Measurements from ENCODE around the gene PIGBOS1. TPM values are rescaled to one million over a fixed set of nuclear protein-coding genes. Genes with fewer than 3 reads are reported as not detected.
A peak's percentile ranks its signal among the peaks of the same experiment; 100 is the strongest.

PIGBOS1 gene
- total and polyA plus RNA-seq, 9 of the 15 experiments (the other 6 are each of a cell fraction or from before 2014, with no cell fraction given), result 25.2 to 76.2 (median 46.0) TPM

DNA sequence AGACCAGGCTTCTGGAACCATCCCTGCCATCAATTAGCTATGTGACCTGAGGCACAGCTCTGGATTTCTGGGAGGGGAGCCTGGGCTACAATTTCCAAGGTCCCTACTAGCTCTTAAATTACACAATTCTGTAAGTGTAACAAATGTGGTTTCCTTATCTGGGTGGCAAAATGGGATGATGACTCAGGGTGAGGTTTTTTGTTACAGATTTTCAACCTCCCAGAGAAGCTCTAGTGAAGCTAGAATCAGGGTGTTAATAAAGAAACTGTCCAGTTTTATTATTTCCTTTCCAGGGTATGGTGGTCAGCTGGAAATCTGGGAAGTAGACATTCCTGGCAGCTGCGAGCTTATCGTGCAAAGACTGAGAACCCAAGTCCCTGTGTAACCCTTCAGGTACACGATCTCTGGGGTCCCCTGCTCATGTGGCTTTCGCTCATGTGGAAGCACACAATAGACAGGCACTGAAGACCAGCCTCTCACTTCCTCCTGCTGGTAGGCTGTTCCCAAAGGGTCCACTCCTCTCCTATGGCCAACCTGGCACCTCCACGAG is 36.6 kb downstream of the PIGBOS1 start (continued):
- TF ChIP-seq, protein P1, sequence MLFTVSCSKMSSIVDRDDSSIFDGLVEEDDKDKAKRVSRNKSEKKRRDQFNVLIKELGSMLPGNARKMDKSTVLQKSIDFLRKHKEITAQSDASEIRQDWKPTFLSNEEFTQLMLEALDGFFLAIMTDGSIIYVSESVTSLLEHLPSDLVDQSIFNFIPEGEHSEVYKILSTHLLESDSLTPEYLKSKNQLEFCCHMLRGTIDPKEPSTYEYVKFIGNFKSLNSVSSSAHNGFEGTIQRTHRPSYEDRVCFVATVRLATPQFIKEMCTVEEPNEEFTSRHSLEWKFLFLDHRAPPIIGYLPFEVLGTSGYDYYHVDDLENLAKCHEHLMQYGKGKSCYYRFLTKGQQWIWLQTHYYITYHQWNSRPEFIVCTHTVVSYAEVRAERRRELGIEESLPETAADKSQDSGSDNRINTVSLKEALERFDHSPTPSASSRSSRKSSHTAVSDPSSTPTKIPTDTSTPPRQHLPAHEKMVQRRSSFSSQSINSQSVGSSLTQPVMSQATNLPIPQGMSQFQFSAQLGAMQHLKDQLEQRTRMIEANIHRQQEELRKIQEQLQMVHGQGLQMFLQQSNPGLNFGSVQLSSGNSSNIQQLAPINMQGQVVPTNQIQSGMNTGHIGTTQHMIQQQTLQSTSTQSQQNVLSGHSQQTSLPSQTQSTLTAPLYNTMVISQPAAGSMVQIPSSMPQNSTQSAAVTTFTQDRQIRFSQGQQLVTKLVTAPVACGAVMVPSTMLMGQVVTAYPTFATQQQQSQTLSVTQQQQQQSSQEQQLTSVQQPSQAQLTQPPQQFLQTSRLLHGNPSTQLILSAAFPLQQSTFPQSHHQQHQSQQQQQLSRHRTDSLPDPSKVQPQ (CRISPR knock-in tag; IDR thresholded peaks at IDR 0.05; ENCODE audit: borderline replicate concordance), result no peak
- TF ChIP-seq PTRF (tag; IDR thresholded peaks at IDR 0.05), result no peak
- TF ChIP-seq PCBP2 (IDR thresholded peaks at IDR 0.05; ENCODE audit: low read depth, low read length, poor library complexity, severe bottlenecking), result no peak
- TF ChIP-seq, protein P2, sequence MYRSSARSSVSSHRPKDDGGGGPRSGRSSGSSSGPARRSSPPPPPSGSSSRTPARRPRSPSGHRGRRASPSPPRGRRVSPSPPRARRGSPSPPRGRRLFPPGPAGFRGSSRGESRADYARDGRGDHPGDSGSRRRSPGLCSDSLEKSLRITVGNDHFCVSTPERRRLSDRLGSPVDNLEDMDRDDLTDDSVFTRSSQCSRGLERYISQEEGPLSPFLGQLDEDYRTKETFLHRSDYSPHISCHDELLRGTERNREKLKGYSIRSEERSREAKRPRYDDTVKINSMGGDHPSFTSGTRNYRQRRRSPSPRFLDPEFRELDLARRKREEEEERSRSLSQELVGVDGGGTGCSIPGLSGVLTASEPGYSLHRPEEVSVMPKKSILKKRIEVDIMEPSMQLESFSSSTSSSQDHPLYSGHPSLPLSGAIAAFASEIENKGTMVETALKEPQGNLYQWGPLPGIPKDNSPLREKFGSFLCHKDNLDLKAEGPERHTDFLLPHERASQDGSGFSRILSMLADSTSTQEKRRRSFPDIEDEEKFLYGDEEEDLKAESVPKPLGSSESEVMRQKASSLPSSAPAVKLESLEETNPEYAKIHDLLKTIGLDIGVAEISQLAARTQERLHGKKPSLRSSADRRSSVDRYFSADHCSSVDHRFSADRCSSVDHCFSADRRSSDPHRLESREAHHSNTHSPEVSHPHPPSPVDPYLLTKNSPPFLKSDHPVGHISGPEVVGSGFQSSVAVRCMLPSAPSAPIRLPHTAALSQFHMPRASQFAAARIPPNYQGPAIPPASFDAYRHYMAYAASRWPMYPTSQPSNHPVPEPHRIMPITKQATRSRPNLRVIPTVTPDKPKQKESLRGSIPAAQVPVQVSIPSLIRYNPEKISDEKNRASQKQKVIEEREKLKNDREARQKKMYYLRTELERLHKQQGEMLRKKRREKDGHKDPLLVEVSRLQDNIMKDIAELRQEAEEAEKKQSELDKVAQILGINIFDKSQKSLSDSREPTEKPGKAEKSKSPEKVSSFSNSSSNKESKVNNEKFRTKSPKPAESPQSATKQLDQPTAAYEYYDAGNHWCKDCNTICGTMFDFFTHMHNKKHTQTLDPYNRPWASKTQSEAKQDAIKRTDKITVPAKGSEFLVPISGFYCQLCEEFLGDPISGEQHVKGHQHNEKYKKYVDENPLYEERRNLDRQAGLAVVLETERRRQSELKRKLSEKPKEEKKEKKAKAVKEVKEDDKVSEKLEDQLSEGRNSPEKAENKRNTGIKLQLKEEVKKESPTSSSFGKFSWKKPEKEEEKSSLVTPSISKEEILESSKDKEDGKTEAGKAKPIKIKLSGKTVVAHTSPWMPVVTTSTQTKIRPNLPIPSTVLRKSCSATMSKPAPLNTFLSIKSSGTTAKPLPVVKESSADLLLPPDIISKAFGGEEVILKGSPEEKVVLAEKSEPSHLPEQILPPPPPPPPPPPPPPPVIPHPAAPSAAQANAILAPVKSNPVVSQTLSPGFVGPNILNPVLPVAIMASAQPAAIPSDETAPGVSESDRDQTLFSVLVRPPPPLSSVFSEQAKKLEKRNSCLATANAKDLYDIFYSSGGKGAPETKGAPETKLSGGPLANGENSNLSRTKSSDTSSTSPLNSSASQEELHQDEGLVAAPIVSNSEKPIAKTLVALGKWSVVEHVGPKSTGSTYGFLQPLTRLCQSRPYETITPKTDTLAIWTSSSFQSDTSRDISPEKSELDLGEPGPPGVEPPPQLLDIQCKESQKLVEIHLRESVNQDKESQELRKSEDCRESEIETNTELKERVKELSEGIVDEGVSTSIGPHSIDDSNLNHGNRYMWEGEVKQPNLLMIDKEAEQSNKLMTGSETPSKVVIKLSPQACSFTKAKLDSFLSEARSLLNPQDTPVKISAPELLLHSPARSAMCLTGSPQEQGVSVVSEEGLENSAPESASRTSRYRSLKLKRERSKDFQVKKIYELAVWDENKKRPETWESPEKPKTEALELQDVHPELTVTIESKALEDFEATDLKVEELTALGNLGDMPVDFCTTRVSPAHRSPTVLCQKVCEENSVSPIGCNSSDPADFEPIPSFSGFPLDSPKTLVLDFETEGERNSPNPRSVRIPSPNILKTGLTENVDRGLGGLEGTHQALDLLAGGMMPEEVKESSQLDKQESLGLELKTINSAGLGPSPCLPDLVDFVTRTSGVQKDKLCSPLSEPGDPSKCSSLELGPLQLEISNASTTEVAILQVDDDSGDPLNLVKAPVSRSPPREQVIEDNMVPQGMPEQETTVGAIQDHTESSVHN (IDR thresholded peaks at IDR 0.05; ENCODE audit: borderline replicate concordance in 1 of 2, low read depth in 1 of 2), result peak in 1 of 2 experiments; percentile 47; a peak in 1 of 4 replicates
- TF ChIP-seq NBN (IDR thresholded peaks at IDR 0.05; ENCODE audit: low read depth), result peak; percentile 33; the same call in 1 of the 2 replicates
- no peak for TF ChIP-seq SRSF1 (IDR thresholded peaks at IDR 0.05; ENCODE audit: low read depth, low read length)
- no peak for TF ChIP-seq MTF1 (CRISPR knock-in tag; IDR thresholded peaks at IDR 0.05; ENCODE audit: borderline replicate concordance)
- no peak for TF ChIP-seq BRD9 (IDR thresholded peaks at IDR 0.05; ENCODE audit: low read depth, partially characterized antibody)
- TF ChIP-seq HNRNPH1 (optimal IDR thresholded peaks at IDR 0.05; ENCODE audit: low read depth, low read length), result no peak
- no peak for TF ChIP-seq ZNF696 (CRISPR knock-in tag; conservative IDR thresholded peaks at IDR 0.05)
- TF ChIP-seq ZBTB1 (CRISPR knock-in tag; IDR thresholded peaks at IDR 0.05; ENCODE audit: borderline replicate concordance, low read depth), result no peak
- TF ChIP-seq PTBP1 (IDR thresholded peaks at IDR 0.05; ENCODE audit: low read depth, low read length), result no peak
- TF ChIP-seq, protein P3, sequence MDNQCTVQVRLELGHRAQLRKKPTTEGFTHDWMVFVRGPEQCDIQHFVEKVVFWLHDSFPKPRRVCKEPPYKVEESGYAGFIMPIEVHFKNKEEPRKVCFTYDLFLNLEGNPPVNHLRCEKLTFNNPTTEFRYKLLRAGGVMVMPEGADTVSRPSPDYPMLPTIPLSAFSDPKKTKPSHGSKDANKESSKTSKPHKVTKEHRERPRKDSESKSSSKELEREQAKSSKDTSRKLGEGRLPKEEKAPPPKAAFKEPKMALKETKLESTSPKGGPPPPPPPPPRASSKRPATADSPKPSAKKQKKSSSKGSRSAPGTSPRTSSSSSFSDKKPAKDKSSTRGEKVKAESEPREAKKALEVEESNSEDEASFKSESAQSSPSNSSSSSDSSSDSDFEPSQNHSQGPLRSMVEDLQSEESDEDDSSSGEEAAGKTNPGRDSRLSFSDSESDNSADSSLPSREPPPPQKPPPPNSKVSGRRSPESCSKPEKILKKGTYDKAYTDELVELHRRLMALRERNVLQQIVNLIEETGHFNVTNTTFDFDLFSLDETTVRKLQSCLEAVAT (IDR thresholded peaks at IDR 0.05), result peak in 1 of 2 experiments; percentile 75; a peak in 2 of 4 replicates
- TF ChIP-seq MCM3 (IDR thresholded peaks at IDR 0.05), result no peak
- TF ChIP-seq SREBF1 (IDR thresholded peaks at IDR 0.05; ENCODE audit: borderline replicate concordance, low read depth, low read length), result no peak
- TF ChIP-seq ZNF764 (CRISPR knock-in tag; IDR thresholded peaks at IDR 0.05; ENCODE audit: low read depth), result no peak
